Activated CD8-positive, alpha-beta memory T cell treated with anti-CD3 and anti-CD28 coated beads for 1 hour (primary cell): ENCODE data around the gene PLEK.
"Not testable (repeated sequence)": the region's sequence is repeated elsewhere in the genome, so short reads cannot be mapped to it uniquely, and the experiment has no call there.

ENCODE experiments used
- DNase-seq, 2 donors: peaks; one replicate each; pipeline ENCODE4 v3.0.0-alpha.2; 2020; ENCODE audit warnings: low read depth in 1 of 2; ENCODE audit errors: extremely low read depth in 1 of 2

The PLEK gene

DNA sequence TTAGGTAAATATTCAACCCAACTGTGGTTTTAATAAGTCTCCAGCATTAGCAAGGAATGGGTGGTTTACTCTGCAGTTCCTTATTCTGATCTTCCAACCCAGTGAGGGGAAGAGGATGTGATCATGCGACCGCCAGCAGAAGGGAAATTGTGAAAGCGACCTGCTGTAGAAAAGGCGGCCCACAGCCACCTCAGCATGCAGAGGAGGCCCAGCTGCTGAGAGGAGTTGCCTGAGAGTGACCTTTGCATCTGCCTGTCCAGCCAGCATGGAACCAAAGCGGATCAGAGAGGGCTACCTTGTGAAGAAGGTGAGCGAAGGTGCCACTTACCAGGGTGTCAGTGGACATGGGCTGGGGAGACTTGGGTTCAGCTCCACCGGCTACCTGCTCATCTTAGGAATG lies at the start of gene PLEK:
PLEK (plus strand) TSS at position 196 of the 400 bp plus-strand sequence; CDS start at position 266, 70 bp downstream.
- no peak for DNase-seq

DNA sequence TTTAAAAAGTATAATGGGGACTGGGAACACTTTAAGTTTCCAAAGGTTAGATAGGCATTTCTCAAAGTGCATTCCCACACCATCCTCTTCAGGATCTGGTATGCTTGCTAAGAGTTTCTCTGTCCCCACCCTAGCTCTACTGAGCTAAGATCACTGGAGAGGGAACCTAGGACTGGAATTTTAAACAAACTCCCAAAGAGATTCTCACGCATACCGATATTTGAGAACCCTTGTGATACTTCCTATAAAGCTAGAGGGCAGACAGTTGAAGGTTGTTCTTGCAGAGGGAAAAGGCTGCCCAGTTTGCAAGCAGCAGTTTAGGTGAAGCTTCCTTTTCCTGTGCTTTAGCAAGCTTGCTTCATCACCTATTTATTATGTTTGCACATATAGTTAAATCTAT lies 49.0 kb upstream of the PLEK start:
- DNase-seq, result no peak

DNA sequence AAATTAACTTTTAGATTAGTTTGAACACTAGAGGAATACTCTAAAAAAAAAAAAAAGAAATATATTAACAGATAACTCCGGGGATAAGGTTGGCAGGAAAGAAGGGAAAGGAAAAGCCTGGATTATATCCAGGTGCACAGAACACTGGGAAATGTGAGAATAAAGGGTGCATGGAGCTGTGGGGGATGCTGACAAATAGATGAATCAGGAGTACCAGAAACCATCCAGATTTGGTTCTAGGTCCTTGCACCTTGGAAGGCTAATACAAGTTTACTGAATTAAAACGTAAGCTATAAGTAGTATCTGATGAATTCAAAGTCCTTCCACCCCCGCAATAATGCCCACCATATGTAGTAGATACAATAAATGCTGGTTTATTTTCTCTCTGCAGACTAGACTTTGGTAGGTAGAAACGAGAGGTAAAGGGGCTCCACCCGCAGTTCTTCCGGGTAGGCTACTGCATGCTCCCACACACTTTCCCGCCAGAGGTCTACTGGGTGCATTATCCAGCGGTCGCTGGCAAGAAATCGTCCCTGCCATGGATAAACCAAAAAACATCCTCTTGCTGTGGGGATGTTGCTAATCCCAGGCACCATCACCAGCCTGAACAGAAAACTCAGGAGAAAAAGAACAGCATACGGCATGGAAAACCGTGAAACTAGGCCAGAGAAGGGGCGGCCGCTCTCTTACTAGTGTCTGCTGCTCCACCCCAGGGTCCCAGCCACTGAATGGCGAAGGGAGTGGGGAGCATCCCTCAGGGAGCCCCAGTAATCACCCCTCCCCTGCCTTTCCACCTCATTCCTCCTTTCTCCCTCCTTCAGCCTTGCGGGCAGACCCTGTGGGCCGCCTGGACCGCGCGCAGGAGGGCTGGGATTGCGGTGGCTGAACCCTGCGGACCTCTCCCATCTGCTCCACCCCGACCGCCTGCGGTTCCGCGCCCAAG lies 46.8 kb upstream of the PLEK start:
- no peak for DNase-seq

- no peak for DNase-seq
Measured at GRCh38 chr2:68318914-68319397, 46.1 kb upstream of the PLEK start.

GRCh38 chr2:68319398-68320117 lies 45.5 kb upstream of the PLEK start, which contains the start of gene CNRIP1:
TSS of gene CNRIP1 (minus strand) at chr2:68319949. CDS start at chr2:68319400, 549 bp downstream.
- no peak for DNase-seq

- DNase-seq, result no peak
Measured at GRCh38 chr2:68320118-68320641, 44.9 kb upstream of the PLEK start.

- no peak for DNase-seq
Measured at GRCh38 chr2:68325056-68325455, 40.0 kb upstream of the PLEK start.

DNA sequence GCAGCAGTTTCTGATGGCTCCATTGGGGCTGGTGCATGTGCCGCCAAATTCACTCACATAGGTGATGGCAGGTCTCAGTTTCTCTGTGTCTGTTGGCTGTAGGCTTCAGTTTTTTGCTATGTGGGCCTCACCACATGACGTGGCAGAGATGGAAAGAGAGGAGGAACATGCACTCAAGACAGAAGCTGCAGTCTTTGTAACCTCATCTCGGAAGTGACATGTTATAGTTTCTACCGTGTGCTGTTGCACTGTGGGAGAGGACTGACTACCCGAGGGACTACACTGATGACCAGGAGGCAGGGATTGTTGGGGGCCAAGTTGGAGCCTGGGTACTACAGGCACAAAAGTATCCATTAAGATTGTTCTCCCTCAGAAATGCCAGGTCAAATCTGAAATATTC lies 36.2 kb upstream of the PLEK start:
- no peak for DNase-seq

DNA sequence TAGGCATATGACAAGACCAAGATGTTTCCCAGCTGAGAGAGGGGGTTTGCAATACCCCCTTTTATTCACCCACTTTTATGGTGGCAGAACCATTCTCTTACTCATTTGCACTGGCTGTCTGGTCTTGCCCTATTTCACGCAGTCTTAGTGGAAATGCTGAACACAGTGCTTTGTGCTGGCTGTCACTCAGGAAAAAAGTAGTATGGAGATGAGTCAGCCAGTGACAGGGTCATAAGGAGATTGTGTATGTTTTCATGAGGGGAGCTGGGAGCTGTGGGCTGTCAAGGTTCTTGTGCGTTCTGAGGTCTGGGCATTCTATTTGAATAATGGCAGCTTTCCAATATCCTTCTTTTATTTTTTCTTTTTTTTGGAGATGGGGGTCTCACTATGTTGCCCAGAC lies 34.4 kb upstream of the PLEK start:
- DNase-seq, result no peak

DNA sequence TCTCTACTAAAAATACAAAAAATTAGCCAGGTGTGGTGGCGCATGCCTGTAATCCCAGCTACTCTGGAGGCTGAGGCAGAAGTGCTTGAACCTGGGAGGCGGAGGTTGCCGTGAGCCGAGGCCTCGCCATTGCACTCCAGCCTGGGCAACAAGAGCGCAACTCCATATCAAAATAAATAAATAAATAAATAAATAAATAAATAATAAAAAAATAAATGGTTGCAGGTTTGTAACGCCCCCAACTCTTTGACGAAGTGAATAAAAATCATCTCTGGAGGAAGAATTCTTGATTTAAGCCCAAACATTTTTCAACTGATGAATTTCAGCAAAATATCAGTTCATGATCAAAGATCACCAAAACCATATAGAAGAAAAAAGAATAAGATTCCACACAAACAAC lies 32.1 kb upstream of the PLEK start:
- DNase-seq, result no peak

GRCh38 chr2:68333931-68334330 lies 31.2 kb upstream of the PLEK start:
- DNase-seq, result no peak

DNA sequence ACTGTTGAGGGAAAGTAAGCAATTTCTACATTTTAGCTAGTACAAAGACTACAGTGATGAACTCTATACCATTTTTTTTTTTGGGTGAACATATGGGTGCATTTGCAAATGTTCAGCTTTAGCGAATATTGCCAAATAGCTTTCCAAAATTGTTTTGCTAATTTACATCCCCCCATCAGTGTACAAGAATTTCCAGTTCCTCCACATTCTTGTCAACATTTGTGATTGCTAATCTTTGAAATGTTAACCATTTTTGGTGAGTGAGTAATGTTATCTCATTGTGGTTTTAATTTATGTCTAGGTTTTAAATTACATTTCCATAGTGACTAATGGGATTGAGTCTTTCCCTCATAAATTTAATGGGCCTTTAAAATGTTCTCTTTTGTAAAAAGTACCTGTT lies 28.9 kb upstream of the PLEK start:
- no peak for DNase-seq

GRCh38 chr2:68340226-68341061 lies 24.6 kb upstream of the PLEK start:
- DNase-seq, result no peak

GRCh38 chr2:68341062-68341329 lies 24.1 kb upstream of the PLEK start:
- DNase-seq, result no peak

DNA sequence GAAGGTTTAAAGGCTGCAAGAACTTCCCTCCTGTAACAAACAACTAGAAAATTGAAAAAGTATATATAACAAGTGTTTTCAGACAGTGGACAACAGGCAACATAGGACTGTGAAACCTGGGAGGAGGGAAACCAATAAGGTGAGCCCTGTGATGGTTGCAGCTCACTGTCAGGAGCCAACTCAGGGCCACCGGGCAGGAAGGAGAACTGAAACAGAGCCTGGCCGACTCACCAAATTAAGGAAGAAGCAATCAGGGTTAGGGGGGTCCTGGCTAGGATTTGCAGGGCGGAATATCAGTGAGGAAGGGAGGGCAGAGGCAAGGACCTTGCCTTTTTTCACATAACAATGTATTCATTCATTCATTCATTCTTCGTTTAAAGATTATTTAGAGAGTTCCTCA lies 23.5 kb upstream of the PLEK start:
- DNase-seq, result no peak

GRCh38 chr2:68342470-68342869 lies 22.6 kb upstream of the PLEK start:
- no peak for DNase-seq

DNA sequence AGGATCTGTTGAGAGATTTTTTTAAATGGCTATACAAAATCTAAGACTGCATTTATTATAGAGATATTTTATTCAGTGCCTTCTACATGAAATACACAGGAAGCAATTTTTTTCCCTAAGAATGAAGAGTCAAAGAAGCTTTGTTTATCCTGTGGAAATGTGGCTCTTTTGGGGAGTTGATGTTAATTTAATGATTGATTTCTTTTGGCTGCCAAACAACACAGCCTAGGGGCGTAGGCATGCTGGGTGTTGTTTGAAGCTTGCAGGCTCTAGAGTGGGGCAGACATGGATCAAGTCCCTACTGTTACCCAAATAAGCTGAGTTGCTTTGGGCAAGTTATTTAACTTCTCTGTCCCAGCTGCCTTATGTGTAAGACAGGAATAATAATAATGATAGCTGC lies 21.1 kb upstream of the PLEK start:
- no peak for DNase-seq

DNA sequence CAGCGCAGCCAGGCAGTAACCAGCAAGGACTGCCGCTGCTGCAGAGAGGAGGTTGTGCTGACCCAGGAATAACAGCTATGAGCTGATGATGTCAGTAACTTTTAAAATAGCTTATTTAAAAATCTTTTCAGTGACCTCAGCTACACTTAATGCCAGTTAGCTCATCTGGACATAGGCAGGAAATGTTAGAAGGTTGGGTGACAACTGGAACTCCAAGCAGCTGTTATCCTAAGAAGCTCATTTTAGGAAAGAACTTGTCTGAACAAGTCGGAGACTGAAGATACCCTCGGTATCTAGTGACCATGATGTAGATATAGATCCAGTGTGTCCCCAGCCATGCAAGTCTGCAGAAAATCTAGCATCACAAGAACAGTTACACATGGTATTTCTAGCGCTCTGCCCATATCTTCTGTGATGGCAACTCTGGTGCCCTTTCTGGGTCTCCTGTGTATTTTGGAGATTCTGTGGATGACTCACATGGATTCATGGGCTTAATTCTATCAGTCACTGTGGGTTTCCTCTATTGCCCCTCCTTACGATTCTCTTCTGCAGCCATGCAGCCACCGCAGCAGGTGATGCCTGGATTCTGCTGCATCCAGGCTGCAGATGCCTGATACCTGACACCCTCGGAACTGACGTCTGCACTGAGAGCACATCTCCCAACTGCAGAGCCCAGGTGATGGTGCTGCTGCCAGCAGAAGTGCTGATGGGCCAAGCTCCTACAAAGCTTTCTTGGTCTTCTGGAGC lies 19.8 kb upstream of the PLEK start:
- no peak for DNase-seq

- DNase-seq, result not testable (repeated sequence)
Measured at GRCh38 chr2:68349091-68349490, 16.0 kb upstream of the PLEK start.

GRCh38 chr2:68351997-68352396 lies 13.1 kb upstream of the PLEK start:
- no peak for DNase-seq
